GM12801 (cell line): ENCODE measurements around the gene SLC6A4.

ENCODE experiments used
- CTCF ChIP-seq: IDR thresholded peaks from one replicate; pipeline ENCODE4 v1.5.1; 2011; ENCODE audit warnings: control low read depth; ENCODE audit not compliant: insufficient read length; ENCODE audit errors: extremely low read depth

SLC6A4 gene

GRCh38 chr17:30248786-30249185, 13.3 kb upstream of the SLC6A4 start:
- no peak for TF ChIP-seq CTCF

- no peak for TF ChIP-seq CTCF
Observed at GRCh38 chr17:30246460-30246859, 11.0 kb upstream of the SLC6A4 start.

- TF ChIP-seq CTCF = no peak
Observed at GRCh38 chr17:30244853-30245385, 9.4 kb upstream of the SLC6A4 start.

GRCh38 chr17:30243568-30243967, 8.1 kb upstream of the SLC6A4 start:
- TF ChIP-seq CTCF = no peak

GRCh38 chr17:30243002-30243401, 7.5 kb upstream of the SLC6A4 start:
- no peak for TF ChIP-seq CTCF

- TF ChIP-seq CTCF = no peak
Observed at GRCh38 chr17:30241051-30241450, 5.6 kb upstream of the SLC6A4 start.

- TF ChIP-seq CTCF = no peak
Observed at GRCh38 chr17:30240177-30240576, 4.7 kb upstream of the SLC6A4 start.

- TF ChIP-seq CTCF = no peak
Observed at GRCh38 chr17:30239089-30239462, 3.6 kb upstream of the SLC6A4 start.
